ENCODE data around the gene MAPT. TPM values are rescaled to one million over a fixed set of nuclear protein-coding genes. Genes with fewer than 3 reads are reported as not detected.

MAPT gene
- total RNA-seq, 1 donor from 2014 or later: 2.4 TPM

GRCh38 chr17:45958307-45958706 lies 64.0 kb downstream of the MAPT start:
- TF ChIP-seq EZH2 (IDR thresholded peaks at IDR 0.05) (no peak), EZH2phosphoT487 (IDR thresholded peaks at IDR 0.05) (no peak), CTCF (IDR thresholded peaks at IDR 0.05) (no peak)
- Histone ChIP-seq H3K4me2 (no peak overlapping the region), H4K20me1 (ENCODE audit: low read depth) (no peaks in the 10 kb centered on the region), H3F3A (ENCODE audit: low read depth) (no peaks in the 10 kb centered on the region), H3K9ac (no peak overlapping the region), H3K4me3 (no peak overlapping the region), H3K4me1 (no peaks in the 10 kb centered on the region), H3K36me3 (no peaks in the 10 kb centered on the region), H3K27me3 (no peaks in the 10 kb centered on the region), H2AFZ (replicated peaks) (no peak overlapping the region), H3K9me3 (ENCODE audit: low read depth) (no peaks in the 10 kb centered on the region), H3K27ac (no peak overlapping the region), H3K79me2 (ENCODE audit: low read depth) (no peaks in the 10 kb centered on the region)
- no peaks in the 10 kb centered on the region for H3K4me1 Mint-ChIP-seq
- no peak overlapping the region for H3K27ac Mint-ChIP-seq
- no peaks in the 10 kb centered on the region for H3K9me3 Mint-ChIP-seq
- DNase-seq (ENCODE audit: low spot score): no peak
- H3K4me3 Mint-ChIP-seq: no peak overlapping the region
- H3K36me3 Mint-ChIP-seq: no peaks in the 10 kb centered on the region
- no peaks in the 10 kb centered on the region for H3K27me3 Mint-ChIP-seq (ENCODE audit: insufficient read depth, low read depth)

GRCh38 chr17:45958994-45959665 lies 64.8 kb downstream of the MAPT start:
- Mint-ChIP-seq H3K9me3 (no peaks in the 10 kb centered on the region), H3K4me3 (no peak overlapping the region), H3K36me3 (no peaks in the 10 kb centered on the region), H3K4me1 (no peaks in the 10 kb centered on the region), H3K27me3 (ENCODE audit: insufficient read depth, low read depth) (no peaks in the 10 kb centered on the region), H3K27ac (no peak overlapping the region)
- Histone ChIP-seq H3F3A (ENCODE audit: low read depth) (no peaks in the 10 kb centered on the region), H3K4me2 (no peak overlapping the region), H3K9me3 (ENCODE audit: low read depth) (no peaks in the 10 kb centered on the region), H3K4me3 (no peak overlapping the region), H3K4me1 (no peaks in the 10 kb centered on the region), H4K20me1 (ENCODE audit: low read depth) (no peaks in the 10 kb centered on the region), H3K36me3 (no peaks in the 10 kb centered on the region), H3K79me2 (ENCODE audit: low read depth) (no peaks in the 10 kb centered on the region), H3K27ac (no peak overlapping the region), H3K27me3 (no peaks in the 10 kb centered on the region), H2AFZ (replicated peaks) (no peak overlapping the region), H3K9ac (no peak overlapping the region)
- TF ChIP-seq EZH2phosphoT487 (IDR thresholded peaks at IDR 0.05) (no peak), EZH2 (IDR thresholded peaks at IDR 0.05) (no peak), CTCF (IDR thresholded peaks at IDR 0.05) (no peak)
- DNase-seq (ENCODE audit: low spot score): no peak

- Histone ChIP-seq H3K4me2 (no peak overlapping the region), H3F3A (ENCODE audit: low read depth) (no peaks in the 10 kb centered on the region), H2AFZ (replicated peaks) (no peak overlapping the region), H3K4me1 (no peaks in the 10 kb centered on the region), H3K4me3 (no peak overlapping the region), H3K9me3 (ENCODE audit: low read depth) (no peaks in the 10 kb centered on the region), H3K27ac (no peak overlapping the region), H3K27me3 (no peaks in the 10 kb centered on the region), H3K9ac (no peak overlapping the region), H4K20me1 (ENCODE audit: low read depth) (no peaks in the 10 kb centered on the region), H3K36me3 (no peaks in the 10 kb centered on the region), H3K79me2 (ENCODE audit: low read depth) (no peaks in the 10 kb centered on the region)
- TF ChIP-seq CTCF (IDR thresholded peaks at IDR 0.05): no peak
- TF ChIP-seq EZH2 (IDR thresholded peaks at IDR 0.05): no peak
- no peak for TF ChIP-seq EZH2phosphoT487 (IDR thresholded peaks at IDR 0.05)
- no peaks in the 10 kb centered on the region for H3K27me3 Mint-ChIP-seq (ENCODE audit: insufficient read depth, low read depth)
- no peak overlapping the region for H3K27ac Mint-ChIP-seq
- no peaks in the 10 kb centered on the region for H3K9me3 Mint-ChIP-seq
- H3K4me3 Mint-ChIP-seq: no peak overlapping the region
- H3K36me3 Mint-ChIP-seq: no peaks in the 10 kb centered on the region
- DNase-seq (ENCODE audit: low spot score): no peak
- no peaks in the 10 kb centered on the region for H3K4me1 Mint-ChIP-seq
Observed at GRCh38 chr17:45960311-45960710, 66.0 kb downstream of the MAPT start.
